Suprapubic skin (tissue), 4 donors: ENCODE measurements around the gene NKD2.

Source experiments
- CTCF ChIP-seq, 2 donors: fragments of 200-600 bp in 1 of 2; fragments of 450-650 bp in 1 of 2; sonication (generic) in 1 of 2; IDR thresholded peaks; one replicate each; pipeline ENCODE4 v1.5.1; 2016 to 2019; ENCODE audit warnings: antibody characterized with exemption in 2 of 2, mild to moderate bottlenecking in 1 of 2, moderate library complexity in 1 of 2
- POLR2A ChIP-seq, 2 donors: fragments of 450-650 bp; IDR thresholded peaks; one replicate each; pipeline ENCODE4 v1.6.1; 2017; ENCODE audit warnings: antibody characterized with exemption in 2 of 2, mild to moderate bottlenecking in 2 of 2, moderate library complexity in 2 of 2
- POLR2AphosphoS5 ChIP-seq, 3 donors: sonication (generic); formaldehyde crosslinking; IDR thresholded peaks; one replicate each; pipeline ENCODE4 v1.6.1; 2017; ENCODE audit warnings: antibody characterized with exemption in 3 of 3

GRCh38 chr5:1060535-1060981, 52.0 kb downstream of the NKD2 start:
- no peak for TF ChIP-seq CTCF (IDR thresholded peaks at IDR 0.05)
- TF ChIP-seq POLR2AphosphoS5 (IDR thresholded peaks at IDR 0.05), result no peak
- TF ChIP-seq POLR2A (IDR thresholded peaks at IDR 0.05), result no peak
